ENCODE data around the gene PERCC1. TPM values are rescaled to one million over a fixed set of nuclear protein-coding genes. Genes with fewer than 3 reads are reported as not detected.

Gene PERCC1
- total RNA-seq, 1 donor from 2014 or later, result not detected

DNA sequence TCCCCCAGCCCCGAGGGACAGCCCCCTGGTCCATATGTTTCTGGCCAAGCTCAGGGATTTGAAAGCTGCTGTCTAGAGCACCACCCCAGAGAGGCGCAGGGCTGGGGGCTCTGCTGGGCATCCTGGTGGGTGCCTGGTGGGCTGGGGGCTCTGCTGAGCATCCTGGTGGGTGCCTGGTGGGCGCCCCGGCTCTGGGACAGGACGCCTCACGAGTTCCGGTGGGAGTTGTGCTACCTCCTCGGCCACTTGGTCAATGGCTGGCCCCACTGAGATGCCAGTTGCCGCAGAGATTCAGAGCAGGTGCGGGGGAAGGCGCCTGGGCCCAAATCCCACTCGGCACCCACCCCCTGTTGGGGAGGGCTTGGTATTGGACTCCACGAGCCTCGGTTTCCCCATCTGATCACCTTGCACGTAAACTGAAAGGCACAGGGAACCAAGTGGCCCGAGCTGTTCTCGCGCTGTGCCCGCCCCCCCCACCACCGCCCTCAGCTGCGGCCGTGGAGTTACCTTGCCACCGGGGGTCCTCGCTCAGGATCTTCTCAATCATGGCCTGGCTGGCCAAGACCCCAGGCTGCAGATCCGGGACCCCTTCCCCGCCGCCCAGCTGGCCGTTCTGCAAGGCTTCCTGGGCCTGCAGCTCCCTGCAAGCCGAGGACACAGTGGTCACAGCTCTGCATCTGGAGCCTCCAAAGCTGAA, 29.7 kb upstream of the PERCC1 start:
- no peak for DNase-seq (ENCODE audit: low spot score)
- Mint-ChIP-seq H3K4me3 (ENCODE audit: unreplicated experiment) (no peak overlapping the region), H3K36me3 (ENCODE audit: low read depth, unreplicated experiment) (peaks cover 15% of the 10 kb centered on the region), H3K27me3 (ENCODE audit: unreplicated experiment) (peaks cover 8% of the 10 kb centered on the region), H3K4me1 (ENCODE audit: unreplicated experiment) (no peaks in the 10 kb centered on the region), H3K9me3 (ENCODE audit: unreplicated experiment) (no peaks in the 10 kb centered on the region), H3K27ac (ENCODE audit: unreplicated experiment) (no peak overlapping the region)
- TF ChIP-seq, protein P1, sequence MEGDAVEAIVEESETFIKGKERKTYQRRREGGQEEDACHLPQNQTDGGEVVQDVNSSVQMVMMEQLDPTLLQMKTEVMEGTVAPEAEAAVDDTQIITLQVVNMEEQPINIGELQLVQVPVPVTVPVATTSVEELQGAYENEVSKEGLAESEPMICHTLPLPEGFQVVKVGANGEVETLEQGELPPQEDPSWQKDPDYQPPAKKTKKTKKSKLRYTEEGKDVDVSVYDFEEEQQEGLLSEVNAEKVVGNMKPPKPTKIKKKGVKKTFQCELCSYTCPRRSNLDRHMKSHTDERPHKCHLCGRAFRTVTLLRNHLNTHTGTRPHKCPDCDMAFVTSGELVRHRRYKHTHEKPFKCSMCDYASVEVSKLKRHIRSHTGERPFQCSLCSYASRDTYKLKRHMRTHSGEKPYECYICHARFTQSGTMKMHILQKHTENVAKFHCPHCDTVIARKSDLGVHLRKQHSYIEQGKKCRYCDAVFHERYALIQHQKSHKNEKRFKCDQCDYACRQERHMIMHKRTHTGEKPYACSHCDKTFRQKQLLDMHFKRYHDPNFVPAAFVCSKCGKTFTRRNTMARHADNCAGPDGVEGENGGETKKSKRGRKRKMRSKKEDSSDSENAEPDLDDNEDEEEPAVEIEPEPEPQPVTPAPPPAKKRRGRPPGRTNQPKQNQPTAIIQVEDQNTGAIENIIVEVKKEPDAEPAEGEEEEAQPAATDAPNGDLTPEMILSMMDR (IDR thresholded peaks at IDR 0.05; ENCODE audit: unreplicated experiment), result no peak

DNA sequence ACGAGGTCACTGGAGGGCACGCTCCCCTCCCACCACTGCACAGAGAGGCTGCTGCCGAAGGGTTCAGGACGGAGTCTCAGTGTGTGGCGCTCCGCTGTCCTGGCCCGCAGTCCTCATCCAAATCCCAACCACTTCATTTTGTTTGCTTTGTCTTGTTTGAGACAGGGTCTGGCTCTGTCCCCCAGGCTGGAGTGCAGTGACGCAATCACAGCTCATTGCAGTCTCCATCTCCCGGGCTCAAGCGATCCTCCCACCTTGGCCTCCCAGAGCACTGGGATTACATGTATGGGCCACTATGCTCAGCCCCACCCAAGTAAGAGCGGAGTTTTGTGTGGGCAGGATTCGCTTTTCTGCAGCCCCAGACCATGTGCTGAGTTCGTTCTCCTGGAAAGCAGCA, 29.1 kb upstream of the PERCC1 start:
- TF ChIP-seq, protein P1 (IDR thresholded peaks at IDR 0.05; ENCODE audit: unreplicated experiment), result no peak
- H3K27ac Mint-ChIP-seq (ENCODE audit: unreplicated experiment), result no peak overlapping the region
- no peaks in the 10 kb centered on the region for H3K9me3 Mint-ChIP-seq (ENCODE audit: unreplicated experiment)
- no peak overlapping the region for H3K4me3 Mint-ChIP-seq (ENCODE audit: unreplicated experiment)
- no peak for DNase-seq (ENCODE audit: low spot score)
- H3K27me3 Mint-ChIP-seq (ENCODE audit: unreplicated experiment), result peaks cover 8% of the 10 kb centered on the region
- no peaks in the 10 kb centered on the region for H3K4me1 Mint-ChIP-seq (ENCODE audit: unreplicated experiment)
- H3K36me3 Mint-ChIP-seq (ENCODE audit: low read depth, unreplicated experiment), result peaks cover 15% of the 10 kb centered on the region

GRCh38 chr16:1403036-1403435, 27.8 kb upstream of the PERCC1 start:
- Mint-ChIP-seq H3K36me3 (ENCODE audit: low read depth, unreplicated experiment) (peaks cover 14% of the 10 kb centered on the region), H3K4me1 (ENCODE audit: unreplicated experiment) (no peaks in the 10 kb centered on the region), H3K27me3 (ENCODE audit: unreplicated experiment) (peaks cover 8% of the 10 kb centered on the region), H3K27ac (ENCODE audit: unreplicated experiment) (no peak overlapping the region), H3K4me3 (ENCODE audit: unreplicated experiment) (no peak overlapping the region), H3K9me3 (ENCODE audit: unreplicated experiment) (no peaks in the 10 kb centered on the region)
- DNase-seq (ENCODE audit: low spot score), result no peak
- TF ChIP-seq, protein P1 (IDR thresholded peaks at IDR 0.05; ENCODE audit: unreplicated experiment), result no peak

GRCh38 chr16:1403733-1404132, 27.1 kb upstream of the PERCC1 start:
- Mint-ChIP-seq H3K4me3 (ENCODE audit: unreplicated experiment) (peak overlapping the region; percentile 67), H3K27me3 (ENCODE audit: unreplicated experiment) (peaks cover 8% of the 10 kb centered on the region), H3K9me3 (ENCODE audit: unreplicated experiment) (no peaks in the 10 kb centered on the region), H3K4me1 (ENCODE audit: unreplicated experiment) (no peaks in the 10 kb centered on the region), H3K27ac (ENCODE audit: unreplicated experiment) (no peak overlapping the region), H3K36me3 (ENCODE audit: low read depth, unreplicated experiment) (peaks cover 9% of the 10 kb centered on the region)
- DNase-seq (ENCODE audit: low spot score), result no peak
- TF ChIP-seq, protein P1 (IDR thresholded peaks at IDR 0.05; ENCODE audit: unreplicated experiment), result no peak

DNA sequence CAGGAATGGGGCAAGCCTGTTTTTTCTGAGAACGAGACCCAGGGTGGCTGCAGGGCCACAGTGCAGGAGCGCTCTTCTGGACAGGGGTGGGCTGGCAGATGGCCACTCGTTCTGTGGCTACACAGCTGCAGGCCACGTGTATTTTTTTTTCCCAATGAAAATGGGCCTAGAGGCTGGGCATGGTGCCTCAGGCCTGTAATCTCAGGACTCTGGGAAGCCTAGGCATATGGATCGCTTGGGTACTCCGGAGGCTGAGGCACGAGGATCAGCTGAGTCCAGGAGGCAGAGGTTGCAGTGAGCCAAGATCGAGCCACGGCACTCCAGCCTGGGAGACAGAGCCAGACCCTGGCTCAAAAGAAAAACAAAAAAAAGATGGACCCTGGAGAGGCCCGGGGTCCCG, 23.1 kb upstream of the PERCC1 start:
- no peak for DNase-seq (ENCODE audit: low spot score)
- Mint-ChIP-seq H3K9me3 (ENCODE audit: unreplicated experiment) (no peaks in the 10 kb centered on the region), H3K27ac (ENCODE audit: unreplicated experiment) (no peak overlapping the region), H3K36me3 (ENCODE audit: low read depth, unreplicated experiment) (peaks cover 4% of the 10 kb centered on the region), H3K27me3 (ENCODE audit: unreplicated experiment) (peaks cover 10% of the 10 kb centered on the region), H3K4me3 (ENCODE audit: unreplicated experiment) (peak overlapping the region; percentile 83), H3K4me1 (ENCODE audit: unreplicated experiment) (peaks cover 3% of the 10 kb centered on the region)
- TF ChIP-seq, protein P1 (IDR thresholded peaks at IDR 0.05; ENCODE audit: unreplicated experiment), result no peak
